Epithelial cell of esophagus (primary cell): ENCODE data around the gene N4BP3.
"Not testable (repeated sequence)": the region's sequence is repeated elsewhere in the genome, so short reads cannot be mapped to it uniquely, and the experiment has no call there.

Experiments
- DNase-seq: peaks from one replicate; pipeline ENCODE4 v3.0.0; 2010; ENCODE audit warnings: low read depth
- H3K4me3 ChIP-seq: 2 replicates; pipeline ENCODE4 v1.5.1; 2011; ENCODE audit warnings: mild to moderate bottlenecking, low read length, control low read depth
- CTCF ChIP-seq: IDR thresholded peaks from 2 replicates; pipeline ENCODE4 v1.5.1; 2011; ENCODE audit warnings: low read depth, mild to moderate bottlenecking, low read length, control low read depth, inconsistent platforms; ENCODE audit not compliant: insufficient read depth; ENCODE audit errors: missing control alignments

Gene N4BP3

GRCh38 chr5:178121391-178122276, 8.3 kb downstream of the N4BP3 start:
- DNase-seq = no peak
- TF ChIP-seq CTCF = no peak
- no peak overlapping the region for H3K4me3 ChIP-seq

GRCh38 chr5:178122346-178122745, 9.0 kb downstream of the N4BP3 start:
- no peak overlapping the region for H3K4me3 ChIP-seq
- TF ChIP-seq CTCF = no peak
- no peak for DNase-seq

DNA sequence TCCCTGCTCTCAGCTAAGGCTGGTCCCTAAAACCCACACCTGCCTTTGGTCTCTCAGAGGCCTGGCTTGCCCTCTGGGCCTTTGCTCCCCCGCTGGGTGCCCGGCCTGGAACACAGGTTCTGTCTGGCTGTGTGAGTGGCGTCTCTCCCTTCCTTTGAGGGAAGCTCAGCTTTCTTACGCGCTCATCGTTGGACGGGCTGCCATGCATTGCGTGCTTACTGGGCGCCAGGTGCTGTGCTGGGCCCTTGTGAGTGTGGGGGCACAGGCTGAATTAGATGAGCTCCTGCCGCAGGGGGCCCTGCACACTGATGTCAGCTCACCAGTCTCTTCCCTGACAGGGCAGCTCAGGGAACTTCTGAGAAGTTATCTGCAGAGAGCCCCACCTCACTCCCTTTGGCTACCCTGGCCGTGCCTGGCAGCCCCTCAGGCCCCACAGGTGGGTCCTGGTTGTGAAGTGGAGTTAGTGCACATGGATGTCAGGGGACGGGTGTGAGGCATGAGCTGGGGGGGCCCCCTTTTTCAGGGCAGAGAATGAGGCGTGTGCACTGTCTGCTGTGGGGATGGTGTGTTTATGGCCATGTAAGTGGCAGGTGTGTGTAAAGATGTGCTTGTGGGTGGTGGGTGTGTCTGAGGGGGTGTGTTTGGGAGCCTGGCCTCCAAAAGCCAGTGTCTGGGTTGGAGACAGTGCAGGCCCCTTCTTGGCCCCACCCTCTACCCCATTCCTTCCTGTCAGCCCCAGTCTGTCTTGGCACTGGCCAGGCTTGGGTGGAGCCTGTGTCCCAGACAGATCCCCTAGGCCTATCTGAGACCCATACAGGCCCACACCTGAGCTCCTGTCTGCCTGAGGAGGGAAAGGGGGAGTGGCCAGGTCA, 10.0 kb downstream of the N4BP3 start:
- no peak for TF ChIP-seq CTCF
- no peak overlapping the region for H3K4me3 ChIP-seq
- peak; percentile 43 for DNase-seq

DNA sequence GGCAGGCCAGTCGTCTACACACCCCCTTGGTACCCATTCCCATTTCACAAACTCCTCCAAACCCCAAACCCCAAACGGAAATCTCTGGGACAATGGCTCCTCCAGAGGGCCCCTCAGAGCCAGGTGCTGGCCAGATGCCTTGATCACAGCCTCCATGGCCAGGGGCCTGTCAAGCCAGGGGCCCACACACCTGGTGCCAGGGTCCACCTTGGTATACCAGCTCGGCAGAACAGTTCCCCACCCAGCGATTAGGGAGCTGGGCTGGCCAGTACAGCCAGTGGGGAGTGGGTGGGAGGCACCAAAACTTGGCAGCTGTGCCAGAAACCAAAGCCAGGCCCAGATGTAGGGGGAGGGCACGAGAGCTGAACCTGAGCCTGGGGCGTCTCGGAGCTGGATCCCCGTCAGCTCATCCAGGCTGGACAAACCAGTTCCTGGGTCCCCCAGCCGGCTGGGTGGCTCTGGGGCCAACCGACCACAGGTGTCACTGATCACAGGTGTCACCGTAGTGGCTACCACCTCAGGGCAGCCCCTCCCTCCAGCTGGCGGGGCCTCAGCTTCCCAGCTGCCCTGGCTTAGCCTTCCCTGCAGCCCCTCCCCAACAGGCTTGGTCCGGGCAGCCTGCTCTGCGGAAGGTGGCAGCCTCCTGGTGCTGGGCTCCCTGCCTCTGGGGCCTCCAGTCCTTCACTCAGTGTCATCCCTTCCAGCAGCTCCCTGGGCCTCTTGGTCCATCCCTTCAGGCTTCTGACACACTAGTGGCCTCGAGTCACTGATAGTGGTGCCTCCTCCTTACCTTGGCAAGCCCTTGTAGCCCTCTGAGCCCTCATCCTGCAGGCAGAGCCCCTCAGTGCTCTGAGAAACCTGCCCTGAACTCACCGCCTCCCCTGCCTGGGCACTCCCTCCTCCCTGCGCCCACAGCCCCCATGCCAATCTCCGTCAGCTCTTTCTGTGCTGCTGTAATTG, 10.9 kb downstream of the N4BP3 start:
- no peak for TF ChIP-seq CTCF
- peak; percentile 76 for DNase-seq
- H3K4me3 ChIP-seq = no peak overlapping the region

DNA sequence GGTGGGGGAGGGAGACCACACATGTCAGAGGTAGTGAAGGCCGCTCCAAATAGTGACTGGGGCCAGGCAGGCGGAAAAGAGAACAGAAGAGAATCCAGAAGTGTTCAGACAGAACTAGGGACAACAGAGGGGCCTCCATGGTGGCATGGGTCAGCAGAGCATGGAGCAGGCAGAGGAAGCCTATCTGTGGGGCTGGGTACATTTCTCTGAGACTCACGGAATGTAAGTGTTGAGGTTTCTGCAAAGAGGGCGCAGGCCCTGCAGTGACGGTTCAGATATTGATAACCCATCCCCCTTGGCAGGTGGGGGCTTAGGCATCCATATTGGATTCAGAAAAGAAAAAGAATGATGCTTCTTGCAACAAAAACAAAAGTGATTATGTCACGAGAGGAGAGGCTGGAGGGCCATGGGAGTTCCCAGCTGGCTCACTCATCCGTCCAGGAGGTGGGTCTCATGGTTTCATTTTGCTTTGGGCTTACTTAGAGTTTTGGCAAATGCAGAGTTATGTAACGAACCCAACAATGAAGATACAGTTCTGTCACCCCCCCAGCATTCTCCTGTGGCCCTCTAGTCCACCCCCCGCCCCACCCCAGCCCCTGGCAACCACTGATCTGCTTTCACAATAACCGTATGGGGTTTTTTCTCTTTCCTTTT, 12.0 kb downstream of the N4BP3 start:
- DNase-seq = no peak
- no peak for TF ChIP-seq CTCF
- no peak overlapping the region for H3K4me3 ChIP-seq

DNA sequence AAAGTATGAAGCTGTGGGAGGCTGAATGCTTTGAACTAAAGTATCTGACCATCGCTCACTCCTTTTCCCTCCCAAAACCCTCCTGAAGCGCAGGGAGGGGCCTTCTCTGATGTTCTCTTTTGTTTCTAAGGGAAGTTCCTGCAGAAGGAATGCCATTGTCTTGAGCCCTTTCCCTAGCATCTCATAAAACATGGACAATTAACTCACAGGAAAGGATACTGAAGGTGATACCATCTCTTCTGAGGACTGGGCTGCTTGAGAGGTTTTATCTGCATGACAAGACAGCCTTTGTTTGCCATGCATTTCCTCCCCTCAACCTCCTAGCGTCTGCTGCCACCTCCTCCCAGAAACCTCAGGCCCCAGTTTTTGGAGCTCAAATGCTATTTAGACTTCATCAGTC, 13.2 kb downstream of the N4BP3 start:
- no peak for TF ChIP-seq CTCF
- H3K4me3 ChIP-seq = no peak overlapping the region
- no peak for DNase-seq

DNA sequence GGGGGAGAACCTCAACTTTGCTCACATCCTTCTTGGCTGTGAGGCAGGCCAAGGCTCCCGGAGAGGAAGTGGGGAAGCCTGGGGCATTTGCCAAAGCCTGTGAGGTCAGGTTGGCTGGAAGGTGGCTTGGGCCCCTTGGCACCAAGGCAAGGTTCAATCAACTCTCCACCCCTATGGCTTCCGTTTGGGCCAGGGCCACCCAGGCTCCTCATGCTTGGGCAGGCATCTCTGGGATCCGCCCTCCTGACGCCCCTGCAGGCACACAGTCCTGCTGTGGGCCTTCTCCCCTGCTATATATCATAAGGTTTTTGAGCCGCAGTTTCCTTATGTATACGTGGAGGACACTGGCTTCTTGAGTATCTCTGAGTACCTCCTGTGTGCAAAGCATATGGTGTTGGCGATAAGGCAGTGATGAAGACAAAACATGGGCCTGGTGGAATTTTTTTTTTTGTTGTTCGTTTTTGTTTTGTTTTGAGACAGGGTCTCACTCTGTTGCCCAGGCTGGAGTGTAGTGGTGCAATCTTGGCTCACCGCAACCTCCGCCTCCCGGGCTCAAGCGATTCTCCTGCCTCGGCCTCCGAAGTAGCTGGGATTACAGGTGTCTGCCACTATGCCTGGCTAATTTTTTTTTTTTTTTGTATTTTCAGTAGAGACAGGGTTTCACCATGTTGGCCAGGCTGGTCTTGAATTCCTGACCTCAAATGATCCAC, 14.1 kb downstream of the N4BP3 start:
- H3K4me3 ChIP-seq, DNase-seq: not testable (repeated sequence)
